H1 (cell line): ENCODE results near the gene KRT7. TPM values are rescaled to one million over a fixed set of nuclear protein-coding genes. Genes with fewer than 3 reads are reported as not detected.

Source experiments
- CTCF ChIA-PET: fragments of 300-600 bp; sonication (Branson Sonifier 250); formaldehyde crosslinking; loops from one replicate; lab custom pipeline; 2021; ENCODE audit not compliant: partially characterized antibody; lab: Charles Lee
- POLR2A ChIA-PET: fragments of 300-600 bp; sonication (Branson Sonifier 250); formaldehyde crosslinking; loops from one replicate; lab custom pipeline; 2021; ENCODE audit warnings: inconsistent platforms; ENCODE audit not compliant: partially characterized antibody; lab: Charles Lee
- DNase-seq, 2 experiments: peaks; one replicate each; pipeline versions ENCODE4 v3.0.0 to v3.0.0-alpha.2; 2010 to 2022; ENCODE audit warnings: low spot score in 2 of 2, low read depth in 1 of 2, mixed read lengths in 1 of 2
- FAIRE-seq: peaks from 2 replicates; lab custom pipeline; 2011; peaks lifted over from hg19 to GRCh38; lab: Jason Lieb, UNC
- H2AFZ ChIP-seq: 2 replicates; pipeline ENCODE4 v1.8.1; 2012; ENCODE audit warnings: low read length, inconsistent platforms
- H2AK5ac ChIP-seq: 2 replicates; pipeline ENCODE4 v1.6.1; 2013; ENCODE audit warnings: low read depth, low read length
- H2BK120ac ChIP-seq: replicated peaks from 2 replicates; pipeline ENCODE3; 2013; ENCODE audit warnings: low read depth, low read length, inconsistent platforms
- H2BK12ac ChIP-seq: 2 replicates; pipeline ENCODE4 v1.6.1; 2013; ENCODE audit warnings: low read depth, low read length
- H2BK15ac ChIP-seq: 2 replicates; pipeline ENCODE4 v1.6.1; 2013; ENCODE audit warnings: low read length
- H2BK20ac ChIP-seq: 2 replicates; pipeline ENCODE4 v1.6.1; 2013; ENCODE audit warnings: low read length
- H2BK5ac ChIP-seq: 2 replicates; pipeline ENCODE4 v1.6.1; 2013; ENCODE audit warnings: low read depth, low read length
- H3K14ac ChIP-seq: 2 replicates; pipeline ENCODE4 v1.6.1; 2013; ENCODE audit warnings: inconsistent platforms; ENCODE audit not compliant: insufficient read length
- H3K18ac ChIP-seq: 2 replicates; pipeline ENCODE4 v1.6.1; 2013; ENCODE audit warnings: low read length; ENCODE audit errors: extremely low read depth
- H3K23ac ChIP-seq: 2 replicates; pipeline ENCODE4 v1.6.1; 2013; ENCODE audit warnings: inconsistent platforms; ENCODE audit not compliant: insufficient read length
- H3K23me2 ChIP-seq: 2 replicates; pipeline ENCODE4 v1.6.1; 2013; ENCODE audit warnings: low read depth, low read length
- H3K27ac ChIP-seq: 2 replicates; pipeline ENCODE4 v1.6.1; 2011; ENCODE audit warnings: low read depth, low read length, inconsistent platforms
- H3K27me3 ChIP-seq, 4 experiments: replicated peaks in 1 of 4; 1 replicate in 1 of 4; 2 replicates in 3 of 4; pipeline versions ENCODE4 v1.6.1 to v1.8.1; 2011 to 2013; ENCODE audit warnings: low read length in 3 of 4, mild to moderate bottlenecking in 3 of 4, inconsistent platforms in 2 of 4, mixed read lengths in 2 of 4, moderate library complexity in 1 of 4; ENCODE audit not compliant: control insufficient read depth in 3 of 4, insufficient read depth in 3 of 4; ENCODE audit errors: extremely low read depth in 1 of 4
- H3K36me3 ChIP-seq, 4 experiments: 2 replicates each; pipeline versions ENCODE4 v1.6.1 to v1.8.1; 2011 to 2013; ENCODE audit warnings: mild to moderate bottlenecking in 4 of 4, low read length in 3 of 4, moderate library complexity in 2 of 4, control low read depth in 1 of 4, inconsistent platforms in 1 of 4; ENCODE audit not compliant: insufficient read depth in 4 of 4, control insufficient read depth in 2 of 4
- H3K4ac ChIP-seq: replicated peaks from 2 replicates; pipeline ENCODE3; 2013; ENCODE audit warnings: low read length, low read depth, mixed read lengths, inconsistent platforms; ENCODE audit not compliant: insufficient read length
- H3K4me1 ChIP-seq, 4 experiments: replicated peaks in 1 of 4; 1 replicate in 1 of 4; 2 replicates in 3 of 4; pipeline versions ENCODE4 v1.6.1 to v1.8.1; 2011 to 2013; ENCODE audit warnings: low read length in 3 of 4, inconsistent platforms in 2 of 4, mixed read lengths in 1 of 4; ENCODE audit not compliant: insufficient read depth in 4 of 4, control insufficient read depth in 3 of 4
- H3K4me2 ChIP-seq, 2 experiments: 2 replicates each; pipeline versions ENCODE4 v1.6.1 to v1.8.1; 2011 to 2013; ENCODE audit warnings: low read depth in 2 of 2, low read length in 2 of 2, control low read depth in 1 of 2, inconsistent platforms in 1 of 2, mild to moderate bottlenecking in 1 of 2; ENCODE audit not compliant: insufficient read depth in 1 of 2
- H3K4me3 ChIP-seq, 4 experiments: fragments of 200-600, 300-600 bp in 1 of 4; sonication (generic), shearing (Covaris generic), sonication (Bioruptor Twin) in 1 of 4; 2 replicates each; pipeline versions ENCODE4 v1.5.1 to v1.8.1; 2011 to 2016; ENCODE audit warnings: low read length in 4 of 4, low read depth in 3 of 4, control low read depth in 2 of 4, inconsistent platforms in 2 of 4, mild to moderate bottlenecking in 2 of 4, mixed read lengths in 1 of 4, moderate library complexity in 1 of 4; ENCODE audit not compliant: insufficient read depth in 2 of 4; ENCODE audit errors: extremely low read depth in 1 of 4
- H3K56ac ChIP-seq: replicated peaks from 2 replicates; pipeline ENCODE3; 2013; ENCODE audit warnings: low read depth, mild to moderate bottlenecking, mixed read lengths, low read length, inconsistent platforms; ENCODE audit not compliant: insufficient read length
- H3K79me1 ChIP-seq: 2 replicates; pipeline ENCODE4 v1.6.1; 2013; ENCODE audit warnings: low read depth, low read length, control low read depth
- H3K79me2 ChIP-seq, 2 experiments: 2 replicates each; pipeline versions ENCODE4 v1.6.1 to v1.8.1; 2012 to 2013; ENCODE audit warnings: low read length in 2 of 2, mild to moderate bottlenecking in 2 of 2, inconsistent platforms in 1 of 2; ENCODE audit not compliant: insufficient read depth in 2 of 2, control insufficient read depth in 1 of 2
- H3K9ac ChIP-seq, 4 experiments: replicated peaks in 1 of 4; 1 replicate in 1 of 4; 2 replicates in 3 of 4; pipeline versions ENCODE4 v1.6.1 to v1.8.1; 2011 to 2013; ENCODE audit warnings: low read depth in 3 of 4, low read length in 3 of 4, control low read depth in 2 of 4, mild to moderate bottlenecking in 2 of 4, moderate library complexity in 2 of 4, inconsistent platforms in 1 of 4; ENCODE audit errors: extremely low read depth in 1 of 4
- H3K9me3 ChIP-seq, 2 experiments: 2 replicates each; pipeline versions ENCODE4 v1.6.1 to v1.8.1; 2012 to 2013; ENCODE audit warnings: mild to moderate bottlenecking in 2 of 2, moderate library complexity in 2 of 2, control low read depth in 1 of 2, inconsistent platforms in 1 of 2, low read depth in 1 of 2, low read length in 1 of 2, mixed read lengths in 1 of 2; ENCODE audit not compliant: insufficient read depth in 2 of 2
- H4K20me1 ChIP-seq, 2 experiments: replicated peaks in 1 of 2; 2 replicates each; pipeline versions ENCODE3 to v1.8.1; 2011 to 2013; ENCODE audit warnings: inconsistent platforms in 2 of 2, low read length in 2 of 2, mild to moderate bottlenecking in 1 of 2; ENCODE audit not compliant: insufficient read depth in 2 of 2, control insufficient read depth in 1 of 2
- H4K5ac ChIP-seq: 2 replicates; pipeline ENCODE4 v1.6.1; 2013; ENCODE audit warnings: low read length, low read depth, mixed read lengths, inconsistent platforms; ENCODE audit not compliant: insufficient read length
- H4K8ac ChIP-seq: 2 replicates; pipeline ENCODE4 v1.8.0; 2013; ENCODE audit warnings: mild to moderate bottlenecking, moderate library complexity, low read length, inconsistent platforms; ENCODE audit not compliant: insufficient read depth; ENCODE audit errors: extremely low read depth
- H4K91ac ChIP-seq: replicated peaks from 2 replicates; pipeline ENCODE3; 2013; ENCODE audit warnings: low read length, mixed read lengths, inconsistent platforms; ENCODE audit not compliant: insufficient read length
- ATF3 ChIP-seq: IDR thresholded peaks from 2 replicates; pipeline ENCODE4 v1.6.1; 2011; ENCODE audit warnings: low read depth, mild to moderate bottlenecking, low read length; ENCODE audit not compliant: insufficient read depth
- CHD1 ChIP-seq: IDR thresholded peaks from 2 replicates; pipeline ENCODE4 v1.6.1; 2012; ENCODE audit warnings: low read depth, low read length, improper control_type of control experiment
- HDAC6 ChIP-seq: IDR thresholded peaks from one replicate; pipeline ENCODE4 v1.7.1; 2012; ENCODE audit warnings: low read depth, mild to moderate bottlenecking, inconsistent platforms, low read length, moderate library complexity
- POLR2AphosphoS5 ChIP-seq: IDR thresholded peaks from 2 replicates; pipeline ENCODE4 v1.6.1; 2011; ENCODE audit warnings: low read depth, low read length
- POU5F1 ChIP-seq: IDR thresholded peaks from 2 replicates; pipeline ENCODE4 v1.6.1; 2011; ENCODE audit warnings: low read depth, mild to moderate bottlenecking, low read length, moderate library complexity
- RFX5 ChIP-seq: IDR thresholded peaks from 2 replicates; pipeline ENCODE4 v1.6.1; 2011; ENCODE audit warnings: low read depth, low read length, improper control_type of control experiment, borderline replicate concordance
- RXRA ChIP-seq: IDR thresholded peaks from 2 replicates; pipeline ENCODE4 v1.6.1; 2011; ENCODE audit warnings: low read depth, mild to moderate bottlenecking, low read length, moderate library complexity; ENCODE audit not compliant: insufficient read depth
- SIX5 ChIP-seq: IDR thresholded peaks from 2 replicates; pipeline ENCODE4 v1.6.1; 2011; ENCODE audit warnings: mild to moderate bottlenecking, low read depth, low read length
- TAF1 ChIP-seq: IDR thresholded peaks from 2 replicates; pipeline ENCODE4 v1.6.1; 2011; ENCODE audit warnings: mild to moderate bottlenecking, low read depth, low read length
- WGBS, 2 experiments: shearing (Covaris generic) in 1 of 2; methylation state at CpG; one replicate each; pipeline versions ENCODE4 v1.1.6 to v1.1.7; 2013 to 2015; ENCODE audit warnings: low lambda C conversion rate in 2 of 2, mixed read lengths in 2 of 2, inconsistent platforms in 1 of 2, low coverage in 1 of 2, missing lambda C conversion rate in 1 of 2; ENCODE audit not compliant: insufficient replicate concordance in 2 of 2, insufficient coverage in 1 of 2, insufficient read length in 1 of 2; ENCODE audit errors: extremely low coverage in 1 of 2, missing lambda C conversion rate in 1 of 2; 5-methylcytosine and 5-hydroxymethylcytosine counted together
- polyA plus RNA-seq, 7 experiments: library from polyadenylated mRNA; depleted of rRNA in 3 of 7; stranded (reverse) in 5 of 7; unstranded in 2 of 7; fragments of >200 nt in 5 of 7; fragments of 200-250 nt in 2 of 7; gene quantifications; 1 replicate in 5 of 7; 2 replicates in 1 of 7; 4 replicates in 1 of 7; pipeline versions ENCODE4 v1.2.1 to v1.2.3, GENCODE V29; 2011 to 2013; ENCODE audit warnings: missing spikeins in 2 of 7, mixed read lengths in 2 of 7
- total RNA-seq: library from RNA; stranded (reverse); fragmentation: NEBNext Ultra II Directional; extraction: Animal tissue kit (Norgen Biotek cat#: 25700); gene quantifications from 2 replicates; pipeline ENCODE4 v1.2.1, GENCODE V29; 2021
- TF ChIP-seq, protein P1 (sequence below): IDR thresholded peaks from 2 replicates; pipeline ENCODE4 v1.6.1; 2012; ENCODE audit warnings: inconsistent platforms
- TF ChIP-seq, protein P2 (sequence below): IDR thresholded peaks from 2 replicates; pipeline ENCODE4 v1.6.1; 2012; ENCODE audit warnings: low read length, inconsistent platforms

KRT7 gene
- total and polyA plus RNA-seq, 2 of the 8 experiments (the other 6 are each of a cell fraction or from before 2014, with no cell fraction given), result 13.2 to 19.0 TPM

DNA sequence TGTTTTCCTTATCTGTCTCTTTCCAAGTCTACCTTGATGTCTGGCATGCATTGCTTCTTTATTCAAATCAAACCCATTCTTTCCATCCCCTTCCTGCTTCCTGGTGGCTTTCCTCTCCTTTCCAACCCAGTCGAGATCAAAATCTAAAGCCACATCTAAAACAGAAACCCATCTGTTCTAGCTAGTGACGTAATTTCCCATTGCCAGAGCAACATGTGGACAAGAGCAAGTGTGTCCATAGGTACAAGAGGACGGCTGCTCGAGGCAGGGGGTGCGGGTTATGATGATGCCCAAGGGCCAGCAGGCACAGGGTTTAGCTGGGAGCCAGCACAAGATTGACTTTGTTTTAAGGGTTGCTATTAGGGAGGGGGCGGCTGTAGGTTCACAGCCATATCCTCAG, 48.2 kb upstream of the KRT7 start:
- Histone ChIP-seq H2AK5ac (no peak overlapping the region), H3K79me2 (no peaks in the 10 kb centered on the region), H2BK12ac (no peak overlapping the region), H3K36me3 (no peaks in the 10 kb centered on the region; a peak in 1 of 8 replicates), H3K23ac (no peak overlapping the region), H4K91ac (no peak overlapping the region), H3K9ac (no peak overlapping the region), H2BK15ac (no peak overlapping the region), H3K27me3 (no peaks in the 10 kb centered on the region; a peak in 1 of 7 replicates), H3K14ac (no peak overlapping the region), H3K56ac (no peak overlapping the region), H3K23me2 (no peaks in the 10 kb centered on the region), H3K18ac (no peak overlapping the region), H2BK120ac (no peak overlapping the region), H3K4me1 (peaks cover 3 to 29% (median 22%) of the 10 kb centered on the region in 4 experiments), H2BK20ac (no peak overlapping the region), H2BK5ac (no peak overlapping the region), H3K79me1 (no peaks in the 10 kb centered on the region), H2AFZ (no peak overlapping the region), H4K20me1 (no peaks in the 10 kb centered on the region), H3K27ac (no peak overlapping the region), H3K4me3 (no peak overlapping the region), H3K9me3 (no peaks in the 10 kb centered on the region), H3K4ac (no peak overlapping the region), H4K8ac (no peak overlapping the region), H3K4me2 (no peak overlapping the region), H4K5ac (no peak overlapping the region)
- ChIA-PET POLR2A (interaction anchor here (0.6 to 0.8 kb wide), 2 partner anchors 8 to 1822 kb away, joined by 3 read pairs; no protein-coding TSS in a partner anchor), CTCF (interaction anchor here (1.0 to 16.8 kb wide), 9 partner anchors 9 to 95 kb away, joined by 3 to 108 read pairs (median 8); no protein-coding TSS in a partner anchor)
- DNase-seq (no peak), FAIRE-seq (no peak)
- 87% methylated on average over 6 of the region's 6 CpGs; no CpG with 5 or more reads in 1 of the 2 experiments for WGBS, 2 experiments
- TF ChIP-seq, protein P1, sequence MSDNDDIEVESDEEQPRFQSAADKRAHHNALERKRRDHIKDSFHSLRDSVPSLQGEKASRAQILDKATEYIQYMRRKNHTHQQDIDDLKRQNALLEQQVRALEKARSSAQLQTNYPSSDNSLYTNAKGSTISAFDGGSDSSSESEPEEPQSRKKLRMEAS, result no peak
- TF ChIP-seq RXRA, result no peak
- TF ChIP-seq POLR2AphosphoS5, result no peak
- no peak for TF ChIP-seq POU5F1
- no peak for TF ChIP-seq RFX5
- TF ChIP-seq HDAC6, result no peak
- TF ChIP-seq SIX5, result no peak
- TF ChIP-seq, protein P2, sequence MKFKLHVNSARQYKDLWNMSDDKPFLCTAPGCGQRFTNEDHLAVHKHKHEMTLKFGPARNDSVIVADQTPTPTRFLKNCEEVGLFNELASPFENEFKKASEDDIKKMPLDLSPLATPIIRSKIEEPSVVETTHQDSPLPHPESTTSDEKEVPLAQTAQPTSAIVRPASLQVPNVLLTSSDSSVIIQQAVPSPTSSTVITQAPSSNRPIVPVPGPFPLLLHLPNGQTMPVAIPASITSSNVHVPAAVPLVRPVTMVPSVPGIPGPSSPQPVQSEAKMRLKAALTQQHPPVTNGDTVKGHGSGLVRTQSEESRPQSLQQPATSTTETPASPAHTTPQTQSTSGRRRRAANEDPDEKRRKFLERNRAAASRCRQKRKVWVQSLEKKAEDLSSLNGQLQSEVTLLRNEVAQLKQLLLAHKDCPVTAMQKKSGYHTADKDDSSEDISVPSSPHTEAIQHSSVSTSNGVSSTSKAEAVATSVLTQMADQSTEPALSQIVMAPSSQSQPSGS, result no peak
- TF ChIP-seq TAF1, result no peak
- TF ChIP-seq CHD1, result no peak
- no peak for TF ChIP-seq ATF3
